IPS-15b (cell line): ENCODE data around the gene LGSN.
"Not testable (repeated sequence)": the region's sequence is repeated elsewhere in the genome, so short reads cannot be mapped to it uniquely, and the experiment has no call there.

Experiments used
- H3K27me3 ChIP-seq: one replicate; pipeline ENCODE4 v1.6.1; 2013; ENCODE audit warnings: low read length; ENCODE audit not compliant: control insufficient read depth, insufficient read depth
- H3K36me3 ChIP-seq: one replicate; pipeline ENCODE4 v1.6.1; 2013; ENCODE audit warnings: low read length; ENCODE audit not compliant: control insufficient read depth, insufficient read depth
- H3K4me1 ChIP-seq: one replicate; pipeline ENCODE4 v1.6.1; 2013; ENCODE audit warnings: mild to moderate bottlenecking, low read length; ENCODE audit not compliant: control insufficient read depth, insufficient read depth
- H3K4me3 ChIP-seq: one replicate; pipeline ENCODE4 v1.5.1; 2013; ENCODE audit warnings: low read depth, low read length
- H3K9ac ChIP-seq: one replicate; pipeline ENCODE4 v1.6.1; 2013; ENCODE audit warnings: low read depth, mild to moderate bottlenecking, low read length
- H3K9me3 ChIP-seq: one replicate; pipeline ENCODE4 v1.6.1; 2013; ENCODE audit warnings: mild to moderate bottlenecking, low read length; ENCODE audit not compliant: control insufficient read depth, insufficient read depth

LGSN gene

DNA sequence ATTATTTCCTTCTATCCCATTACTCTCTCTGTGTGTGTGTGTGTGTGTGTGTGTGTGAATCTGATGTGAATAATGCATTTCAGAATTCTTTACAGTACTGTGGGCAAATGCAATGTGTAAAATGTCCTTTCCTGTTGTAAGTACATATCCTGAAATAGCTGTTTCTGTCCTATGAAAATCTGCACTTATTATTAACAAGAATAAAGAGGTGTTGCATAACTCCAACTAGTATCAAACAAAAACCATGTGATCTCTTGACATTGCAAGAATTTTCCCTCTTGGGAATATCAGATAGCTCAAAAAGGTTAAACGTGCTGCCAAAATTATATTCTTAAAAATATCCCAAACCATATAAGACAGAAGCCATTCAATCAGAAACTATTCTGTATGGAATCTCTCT is 52.0 kb downstream of the LGSN start:
- no peaks in the 10 kb centered on the region for H3K9me3 ChIP-seq
- H3K4me1 ChIP-seq, result no peaks in the 10 kb centered on the region
- H3K4me3 ChIP-seq, result no peak overlapping the region
- no peak overlapping the region for H3K9ac ChIP-seq
- H3K27me3 ChIP-seq, result no peaks in the 10 kb centered on the region
- H3K36me3 ChIP-seq, result no peaks in the 10 kb centered on the region

GRCh38 chr6:63267046-63267445 is 52.7 kb downstream of the LGSN start:
- H3K4me3 ChIP-seq, result no peak overlapping the region
- H3K27me3 ChIP-seq, result no peaks in the 10 kb centered on the region
- no peak overlapping the region for H3K9ac ChIP-seq
- no peaks in the 10 kb centered on the region for H3K36me3 ChIP-seq
- H3K9me3 ChIP-seq, result no peaks in the 10 kb centered on the region
- H3K4me1 ChIP-seq, result no peaks in the 10 kb centered on the region

GRCh38 chr6:63263444-63263843 is 56.3 kb downstream of the LGSN start:
- no peaks in the 10 kb centered on the region for H3K27me3 ChIP-seq
- H3K4me3 ChIP-seq, result no peak overlapping the region
- no peaks in the 10 kb centered on the region for H3K36me3 ChIP-seq

DNA sequence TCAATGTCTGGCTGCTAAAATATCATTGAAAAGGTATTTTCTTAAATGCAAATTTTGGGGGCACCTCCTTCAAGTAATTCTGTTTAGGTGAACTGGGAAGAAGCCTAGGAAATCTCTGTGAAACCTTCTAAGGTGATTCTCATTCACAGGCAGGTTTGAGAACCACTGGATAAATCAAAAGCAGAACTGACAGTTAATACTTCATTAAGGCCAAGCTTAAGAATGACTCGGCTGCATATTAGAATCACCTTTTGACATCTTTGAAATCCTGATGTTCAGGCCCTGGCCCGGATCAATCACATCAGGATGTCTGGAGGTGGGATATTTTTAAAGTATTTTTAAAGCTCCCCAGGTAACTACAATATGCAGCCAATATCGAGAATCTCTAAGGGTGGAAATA is 58.0 kb downstream of the LGSN start:
- H3K4me1 ChIP-seq, result no peaks in the 10 kb centered on the region
- no peak overlapping the region for H3K4me3 ChIP-seq
- no peaks in the 10 kb centered on the region for H3K27me3 ChIP-seq
- H3K36me3 ChIP-seq, result no peaks in the 10 kb centered on the region
- H3K9ac ChIP-seq, result no peak overlapping the region
- no peaks in the 10 kb centered on the region for H3K9me3 ChIP-seq

More at GRCh38 chr6:63263444-63263843, 56.3 kb downstream of the LGSN start:
- Histone ChIP-seq H3K9ac (no peak overlapping the region), H3K4me1 (no peaks in the 10 kb centered on the region), H3K9me3 (no peaks in the 10 kb centered on the region)

GRCh38 chr6:63259153-63259552 is 60.6 kb downstream of the LGSN start:
- Histone ChIP-seq H3K4me1 (no peaks in the 10 kb centered on the region), H3K27me3 (no peaks in the 10 kb centered on the region), H3K9me3 (no peaks in the 10 kb centered on the region), H3K9ac (no peak overlapping the region), H3K36me3 (no peaks in the 10 kb centered on the region), H3K4me3 (no peak overlapping the region)

GRCh38 chr6:63249875-63250482 is 69.8 kb downstream of the LGSN start:
- Histone ChIP-seq H3K4me1 (no peaks in the 10 kb centered on the region), H3K36me3 (no peaks in the 10 kb centered on the region), H3K4me3 (no peak overlapping the region), H3K27me3 (no peaks in the 10 kb centered on the region), H3K9ac (no peak overlapping the region), H3K9me3 (no peaks in the 10 kb centered on the region)

GRCh38 chr6:63246581-63246980 is 73.2 kb downstream of the LGSN start:
- Histone ChIP-seq H3K9me3 (no peaks in the 10 kb centered on the region), H3K27me3 (no peaks in the 10 kb centered on the region), H3K4me3 (no peak overlapping the region), H3K9ac (no peak overlapping the region), H3K4me1 (no peaks in the 10 kb centered on the region), H3K36me3 (no peaks in the 10 kb centered on the region)

GRCh38 chr6:63245909-63246308 is 73.9 kb downstream of the LGSN start:
- H3K4me1 ChIP-seq, result no peaks in the 10 kb centered on the region
- H3K4me3 ChIP-seq, result no peak overlapping the region
- H3K9me3 ChIP-seq, result no peaks in the 10 kb centered on the region
- no peaks in the 10 kb centered on the region for H3K36me3 ChIP-seq
- no peaks in the 10 kb centered on the region for H3K27me3 ChIP-seq
- no peak overlapping the region for H3K9ac ChIP-seq

- no peak overlapping the region for H3K4me3 ChIP-seq
- no peaks in the 10 kb centered on the region for H3K4me1 ChIP-seq
- no peaks in the 10 kb centered on the region for H3K9me3 ChIP-seq
- no peaks in the 10 kb centered on the region for H3K27me3 ChIP-seq
- no peaks in the 10 kb centered on the region for H3K36me3 ChIP-seq
- H3K9ac ChIP-seq, result no peak overlapping the region
Measured at GRCh38 chr6:63245420-63245819, 74.4 kb downstream of the LGSN start.

DNA sequence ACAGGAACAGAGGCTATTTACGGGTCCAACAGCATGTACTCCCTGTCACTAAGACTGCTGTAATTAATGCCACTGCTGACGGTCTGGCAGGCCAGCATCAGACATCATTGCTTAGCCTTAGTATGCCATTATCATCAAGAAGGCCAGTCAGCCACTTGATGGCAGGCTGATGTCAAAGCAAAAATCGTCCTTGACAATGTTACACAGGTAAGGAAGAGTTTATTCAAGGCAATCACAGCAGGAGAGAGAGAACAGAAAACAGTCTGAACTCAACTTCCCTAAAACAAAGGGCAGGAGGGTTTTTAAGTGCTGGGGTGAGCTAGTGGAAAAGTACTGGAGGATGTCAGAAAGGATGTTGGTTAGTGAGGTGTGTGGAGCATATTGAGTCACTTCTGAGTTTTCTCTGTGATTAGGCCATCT is 83.4 kb downstream of the LGSN start:
- no peak overlapping the region for H3K4me3 ChIP-seq
- H3K9ac ChIP-seq, result no peak overlapping the region
- H3K9me3 ChIP-seq, result no peaks in the 10 kb centered on the region
- H3K4me1 ChIP-seq, result no peaks in the 10 kb centered on the region
- peaks cover 9% of the 10 kb centered on the region for H3K27me3 ChIP-seq
- H3K36me3 ChIP-seq, result no peaks in the 10 kb centered on the region

DNA sequence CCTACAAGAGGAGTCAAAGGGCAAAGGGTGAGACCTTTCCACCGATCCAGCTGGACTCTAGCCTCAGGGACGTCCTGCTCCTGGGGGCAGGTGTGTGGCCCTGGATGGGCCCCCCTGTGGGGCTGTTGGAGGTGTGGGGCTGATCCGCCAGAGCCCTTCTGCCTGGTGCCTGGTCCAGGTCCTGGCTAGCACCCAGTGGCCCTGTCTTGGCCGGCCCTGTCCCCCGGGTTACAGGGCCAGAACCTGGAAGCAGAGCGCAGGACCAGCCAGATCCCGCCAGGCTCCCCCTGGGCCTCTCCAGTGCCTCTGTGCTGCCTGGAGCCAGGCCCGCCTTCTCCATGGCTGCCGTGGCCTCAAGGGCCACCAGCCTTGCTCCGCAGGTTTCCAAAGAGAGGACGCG is 89.3 kb downstream of the LGSN start:
- not testable (repeated sequence) for H3K4me3 ChIP-seq, H3K4me1 ChIP-seq, H3K9ac ChIP-seq, H3K36me3 ChIP-seq, H3K27me3 ChIP-seq, H3K9me3 ChIP-seq

- H3K36me3 ChIP-seq, H3K27me3 ChIP-seq: not testable (repeated sequence)
Measured at GRCh38 chr6:63230027-63230426, 89.8 kb downstream of the LGSN start.

More at GRCh38 chr6:63230027-63230426, 89.8 kb downstream of the LGSN start:
- H3K9ac ChIP-seq, H3K4me3 ChIP-seq, H3K9me3 ChIP-seq, H3K4me1 ChIP-seq: not testable (repeated sequence)
